ENCODE measurements around the gene STARD3. TPM values are rescaled to one million over a fixed set of nuclear protein-coding genes. Genes with fewer than 3 reads are reported as not detected.

Gene STARD3
- total and polyA plus RNA-seq, 9 of the 15 experiments (the other 6 are each of a cell fraction or from before 2014, with no cell fraction given): 0.63 to 87.0 (median 46.0) TPM

DNA sequence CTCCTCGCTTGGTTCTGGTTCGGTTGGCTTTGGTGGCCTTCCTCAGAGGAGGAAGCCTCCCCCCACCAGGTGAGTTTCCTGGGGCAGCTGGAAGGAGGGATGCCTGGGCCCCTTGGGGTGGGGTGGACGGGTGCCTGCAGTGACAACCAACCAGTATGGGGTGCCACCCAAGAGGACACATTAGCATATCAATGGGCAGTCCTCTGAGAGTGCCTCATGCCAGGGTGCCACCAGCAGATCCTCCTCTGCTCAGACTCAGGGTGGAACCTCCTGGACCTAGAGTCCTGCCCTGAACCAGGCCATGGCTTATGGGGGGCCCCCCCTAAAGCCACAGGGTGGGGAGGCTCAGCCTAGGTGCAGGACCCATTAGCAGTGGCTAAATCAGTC is 7.5 kb upstream of the STARD3 start:
- Histone ChIP-seq H3K36me3 (ENCODE audit: control insufficient read depth, insufficient read depth, low read length) (no peaks in the 10 kb centered on the region), H3K79me2 (ENCODE audit: control insufficient read depth, insufficient read depth, low read length) (no peaks in the 10 kb centered on the region), H3K4me1 (replicated peaks in 1 of 2; ENCODE audit: control insufficient read depth in 2 of 2, insufficient read depth in 2 of 2, low read length in 2 of 2) (peaks cover 0 to 41% of the 10 kb centered on the region in 2 experiments; a peak in 4 of 5 replicates), H3K27me3 (ENCODE audit: control insufficient read depth in 2 of 2, insufficient read depth in 2 of 2, low read length in 2 of 2) (no peaks in the 10 kb centered on the region), H4K20me1 (replicated peaks; ENCODE audit: control insufficient read depth, insufficient read depth, low read length) (no peaks in the 10 kb centered on the region), H3K27ac (ENCODE audit: extremely low read depth, low read depth, low read length) (no peak overlapping the region), H3K9me3 (replicated peaks; ENCODE audit: control insufficient read depth, insufficient read depth, low read depth, low read length) (no peaks in the 10 kb centered on the region), H2AFZ (ENCODE audit: low read depth, low read length) (no peak overlapping the region), H3K4me2 (ENCODE audit: insufficient read depth, low read length) (no peak overlapping the region), H3K9me1 (ENCODE audit: control insufficient read depth, insufficient read depth, low read length) (no peaks in the 10 kb centered on the region), H3K4me3 (no peak overlapping the region), H3K9ac (ENCODE audit: insufficient read depth in 1 of 2, low read depth in 2 of 2, low read length in 2 of 2) (peak overlapping the region in 1 of 2 experiments; percentile 50; a peak in 2 of 4 replicates)
- CTCF ChIA-PET (ENCODE audit: low intra/inter-chr PET ratio): no interaction called here
- POLR2A ChIA-PET: interaction anchor here (1.4 kb wide), 1 partner anchor 37 kb away, joined by 4 read pairs; no protein-coding TSS in a partner anchor
- in situ Hi-C loops (cut with MboI) (no loop called here), intact Hi-C loops (cut with micrococcal nuclease) (no loop called here)
- no peak for FAIRE-seq
- BruUV-seq (replicated peaks): no TSS peak
- TF ChIP-seq TEAD1 (CRISPR knock-in tag; IDR thresholded peaks at IDR 0.05) (no peak), TOE1 (IDR thresholded peaks at IDR 0.05; ENCODE audit: borderline replicate concordance) (no peak), TOE1 (CRISPR knock-in tag; IDR thresholded peaks at IDR 0.05; ENCODE audit: borderline replicate concordance, low read depth) (no peak), ZSCAN29 (IDR thresholded peaks at IDR 0.05) (0 out of 2 replicates have a peak, but pooled peaks have one; percentile 3), CBX5 (IDR thresholded peaks at IDR 0.05; ENCODE audit: borderline replicate concordance, low read depth) (no peak), CC2D1A (IDR thresholded peaks at IDR 0.05) (no peak)
- TF ChIP-seq, protein P1, sequence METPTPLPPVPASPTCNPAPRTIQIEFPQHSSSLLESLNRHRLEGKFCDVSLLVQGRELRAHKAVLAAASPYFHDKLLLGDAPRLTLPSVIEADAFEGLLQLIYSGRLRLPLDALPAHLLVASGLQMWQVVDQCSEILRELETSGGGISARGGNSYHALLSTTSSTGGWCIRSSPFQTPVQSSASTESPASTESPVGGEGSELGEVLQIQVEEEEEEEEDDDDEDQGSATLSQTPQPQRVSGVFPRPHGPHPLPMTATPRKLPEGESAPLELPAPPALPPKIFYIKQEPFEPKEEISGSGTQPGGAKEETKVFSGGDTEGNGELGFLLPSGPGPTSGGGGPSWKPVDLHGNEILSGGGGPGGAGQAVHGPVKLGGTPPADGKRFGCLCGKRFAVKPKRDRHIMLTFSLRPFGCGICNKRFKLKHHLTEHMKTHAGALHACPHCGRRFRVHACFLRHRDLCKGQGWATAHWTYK (CRISPR knock-in tag; IDR thresholded peaks at IDR 0.05): no peak
- no peak for DNase-seq (ENCODE audit: extremely low read depth in 1 of 4, low spot score in 3 of 4)
- WGBS (ENCODE audit: insufficient coverage, low coverage, missing lambda C conversion rate): 38% methylated on average over 2 of the region's 3 CpGs
- no peak for ATAC-seq
